Ascending aorta (tissue), 2 donors: ENCODE measurements around the gene CISTR. TPM values are rescaled to one million over a fixed set of nuclear protein-coding genes. Genes with fewer than 3 reads are reported as not detected.

Experiments used
- DNase-seq, 2 donors: peaks; one replicate each; pipeline ENCODE4 v3.0.0-alpha.2; 2019; ENCODE audit warnings: low spot score in 2 of 2
- H3K27ac ChIP-seq, 2 donors: fragments of 200-600 bp; sonication (generic); one replicate each; pipeline ENCODE4 v1.5.1; 2016 to 2017; ENCODE audit warnings: mild to moderate bottlenecking in 1 of 2
- H3K27me3 ChIP-seq: fragments of 200-600 bp; sonication (generic); one replicate; pipeline ENCODE4 v1.5.1; 2017
- H3K36me3 ChIP-seq, 2 donors: fragments of 200-600 bp; sonication (generic); one replicate each; pipeline ENCODE4 v1.5.1; 2016
- H3K4me1 ChIP-seq, 2 donors: fragments of 200-600 bp; sonication (generic); one replicate each; pipeline ENCODE4 v1.5.1; 2016 to 2017; ENCODE audit warnings: mild to moderate bottlenecking in 1 of 2
- H3K4me3 ChIP-seq, 2 donors: fragments of 200-600 bp; sonication (generic); one replicate each; pipeline ENCODE4 v1.5.1; 2016 to 2017; ENCODE audit warnings: mild to moderate bottlenecking in 1 of 2
- H3K9me3 ChIP-seq, 2 donors: fragments of 200-600 bp; sonication (generic); one replicate each; pipeline ENCODE4 v1.5.1; 2016
- CTCF ChIP-seq, 3 experiments: fragments of 200-600 bp in 2 of 3; fragments of 450-650 bp in 1 of 3; sonication (generic) in 2 of 3; IDR thresholded peaks; one replicate each; pipeline ENCODE4 v1.5.1; 2016 to 2019; ENCODE audit warnings: antibody characterized with exemption in 3 of 3, mild to moderate bottlenecking in 1 of 3, moderate library complexity in 1 of 3
- intact Hi-C: fragments of 100-400 bp; cut with DNase I; formaldehyde crosslinking; loops from one replicate; pipeline ENCODE4 v1.15.1; 2023
- total RNA-seq: library from RNA; depleted of rRNA; stranded (reverse); fragments of >200 nt; gene quantifications from one replicate; pipeline ENCODE4 v1.1.0, GENCODE V29; 2016

CISTR gene
- total RNA-seq, 1 donor from 2014 or later: not detected

- no peaks in the 10 kb centered on the region for H3K4me1 ChIP-seq
- H3K27ac ChIP-seq: no peak overlapping the region
- H3K9me3 ChIP-seq: no peaks in the 10 kb centered on the region
- H3K36me3 ChIP-seq: peaks cover 86 to 93% of the 10 kb centered on the region in 2 donors
- no peak for TF ChIP-seq CTCF (IDR thresholded peaks at IDR 0.05)
- DNase-seq: no peak
- no peaks in the 10 kb centered on the region for H3K27me3 ChIP-seq
- no peak overlapping the region for H3K4me3 ChIP-seq
- intact Hi-C loops: no loop called here
Measured at GRCh38 chr12:53717319-53717718, 34.5 kb downstream of the CISTR start.

- Histone ChIP-seq H3K4me1 (no peaks in the 10 kb centered on the region), H3K27ac (no peak overlapping the region), H3K9me3 (no peaks in the 10 kb centered on the region), H3K27me3 (no peaks in the 10 kb centered on the region), H3K36me3 (peaks cover 58 to 64% of the 10 kb centered on the region in 2 donors), H3K4me3 (no peak overlapping the region)
- no peak for DNase-seq
- intact Hi-C loops: no loop called here
- TF ChIP-seq CTCF (IDR thresholded peaks at IDR 0.05): no peak
Measured at GRCh38 chr12:53714004-53714403, 37.8 kb downstream of the CISTR start.

- Histone ChIP-seq H3K4me3 (no peak overlapping the region), H3K9me3 (no peaks in the 10 kb centered on the region), H3K27me3 (no peaks in the 10 kb centered on the region), H3K27ac (no peak overlapping the region), H3K4me1 (no peaks in the 10 kb centered on the region), H3K36me3 (peaks cover 53 to 62% of the 10 kb centered on the region in 2 donors)
- no peak for TF ChIP-seq CTCF (IDR thresholded peaks at IDR 0.05)
- intact Hi-C loops: no loop called here
- DNase-seq: no peak
Measured at GRCh38 chr12:53713516-53713915, 38.3 kb downstream of the CISTR start.

- TF ChIP-seq CTCF (IDR thresholded peaks at IDR 0.05): no peak
- no peak for DNase-seq
- Histone ChIP-seq H3K27me3 (no peaks in the 10 kb centered on the region), H3K27ac (no peak overlapping the region), H3K9me3 (no peaks in the 10 kb centered on the region), H3K4me1 (no peaks in the 10 kb centered on the region), H3K4me3 (no peak overlapping the region), H3K36me3 (peaks cover 43 to 52% of the 10 kb centered on the region in 2 donors)
- intact Hi-C loops: no loop called here
Measured at GRCh38 chr12:53712059-53712643, 39.6 kb downstream of the CISTR start.

- intact Hi-C loops: no loop called here
- no peak overlapping the region for H3K27ac ChIP-seq
- H3K36me3 ChIP-seq: peaks cover 22 to 31% of the 10 kb centered on the region in 2 donors
- no peaks in the 10 kb centered on the region for H3K4me1 ChIP-seq
- H3K9me3 ChIP-seq: no peaks in the 10 kb centered on the region
- no peak overlapping the region for H3K4me3 ChIP-seq
- no peak for DNase-seq
- H3K27me3 ChIP-seq: no peaks in the 10 kb centered on the region
- TF ChIP-seq CTCF (IDR thresholded peaks at IDR 0.05): no peak
Measured at GRCh38 chr12:53710091-53710490, 41.7 kb downstream of the CISTR start.

GRCh38 chr12:53709671-53710070 lies 42.1 kb downstream of the CISTR start:
- Histone ChIP-seq H3K9me3 (no peaks in the 10 kb centered on the region), H3K4me1 (no peaks in the 10 kb centered on the region), H3K27me3 (no peaks in the 10 kb centered on the region), H3K27ac (no peak overlapping the region), H3K36me3 (peaks cover 18 to 27% of the 10 kb centered on the region in 2 donors), H3K4me3 (no peak overlapping the region)
- intact Hi-C loops: no loop called here
- no peak for TF ChIP-seq CTCF (IDR thresholded peaks at IDR 0.05)
- DNase-seq: no peak
